ENCODE results near the gene ROBO1.
A peak's percentile ranks its signal among the peaks of the same experiment; 100 is the strongest.
"Not testable (repeated sequence)": the region's sequence is repeated elsewhere in the genome, so short reads cannot be mapped to it uniquely, and the experiment has no call there.

Gene ROBO1

GRCh38 chr3:78894787-78895186, 873.0 kb downstream of the ROBO1 start:
- DNase-seq: no peak

GRCh38 chr3:78893161-78893560, 874.6 kb downstream of the ROBO1 start:
- DNase-seq: no peak

GRCh38 chr3:78889348-78889747, 878.5 kb downstream of the ROBO1 start:
- DNase-seq: no peak

- no peak for DNase-seq
These were observed 879.2 kb downstream of the ROBO1 start for GRCh38 chr3:78888635-78889034.

- no peak for DNase-seq
These were observed 880.2 kb downstream of the ROBO1 start for GRCh38 chr3:78887547-78888011.

GRCh38 chr3:78887029-78887428, 880.8 kb downstream of the ROBO1 start:
- DNase-seq: no peak

- not testable (repeated sequence) for DNase-seq
These were observed 883.2 kb downstream of the ROBO1 start for GRCh38 chr3:78884567-78884966.

GRCh38 chr3:78882251-78882650, 885.5 kb downstream of the ROBO1 start:
- DNase-seq: no peak

- DNase-seq: no peak
These were observed 886.3 kb downstream of the ROBO1 start for GRCh38 chr3:78881501-78881900.

GRCh38 chr3:78880603-78881461, 887.0 kb downstream of the ROBO1 start:
- no peak for DNase-seq

GRCh38 chr3:78879295-78879860, 888.4 kb downstream of the ROBO1 start:
- no peak for DNase-seq

GRCh38 chr3:78878789-78879188, 889.0 kb downstream of the ROBO1 start:
- no peak for DNase-seq

- DNase-seq: no peak
These were observed 889.8 kb downstream of the ROBO1 start for GRCh38 chr3:78878011-78878410.

GRCh38 chr3:78875851-78876250, 891.9 kb downstream of the ROBO1 start:
- no peak for DNase-seq

- DNase-seq: no peak
These were observed 892.4 kb downstream of the ROBO1 start for GRCh38 chr3:78875436-78875835.

- no peak for DNase-seq
These were observed 894.2 kb downstream of the ROBO1 start for GRCh38 chr3:78873641-78874040.

- no peak for DNase-seq
These were observed 895.6 kb downstream of the ROBO1 start for GRCh38 chr3:78872195-78872594.

GRCh38 chr3:78871048-78871447, 896.8 kb downstream of the ROBO1 start:
- no peak for DNase-seq

- no peak for DNase-seq
These were observed 897.3 kb downstream of the ROBO1 start for GRCh38 chr3:78870484-78870883.

- DNase-seq: peak; percentile 23
These were observed 899.2 kb downstream of the ROBO1 start for GRCh38 chr3:78868570-78868969.

GRCh38 chr3:78867409-78868372, 900.1 kb downstream of the ROBO1 start:
- DNase-seq: no peak

- no peak for DNase-seq
These were observed 904.2 kb downstream of the ROBO1 start for GRCh38 chr3:78863306-78864203.

All from NCI-H345 (cell line).